ENCODE results near the gene DNAAF5.

DNAAF5 gene

DNA sequence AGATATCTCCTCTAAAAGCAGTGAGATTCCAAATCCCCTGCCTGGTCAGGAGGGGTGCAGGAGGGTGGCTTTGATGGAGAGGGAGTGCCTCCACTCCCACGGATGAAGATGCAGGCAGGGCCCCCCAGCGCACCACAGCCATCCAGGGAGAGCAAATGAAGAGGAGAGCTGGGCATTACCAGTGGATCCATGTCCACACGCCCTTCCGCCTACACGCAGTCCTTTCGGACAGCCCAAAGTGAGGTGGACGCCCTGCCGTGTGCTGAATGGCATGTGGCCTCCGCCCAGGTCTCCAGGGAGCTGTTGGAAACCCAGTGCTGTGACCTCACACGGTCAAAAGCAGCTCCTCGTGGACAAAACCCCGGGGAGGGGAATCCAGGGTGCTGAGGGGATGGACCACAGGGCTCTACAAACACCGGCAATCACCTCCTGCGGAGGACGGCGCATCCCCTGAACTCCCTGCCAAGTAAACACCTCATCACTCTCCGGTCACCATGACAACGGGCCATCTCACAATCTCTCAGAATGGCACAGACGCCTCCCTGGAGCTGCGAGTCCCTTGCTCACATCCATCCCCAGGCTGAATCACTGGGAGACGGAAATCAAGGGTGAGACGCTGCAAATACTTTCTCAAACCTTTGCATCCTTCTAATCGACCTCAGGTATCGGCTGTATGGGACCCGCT is 35.0 kb upstream of the DNAAF5 start:
- Histone ChIP-seq H3F3A (ENCODE audit: low read depth) (no peaks in the 10 kb centered on the region), H3K36me3 (ENCODE audit: insufficient read depth, low read length) (no peaks in the 10 kb centered on the region), H3K9ac (ENCODE audit: low read depth, low read length, poor library complexity, severe bottlenecking) (no peak overlapping the region), H2AFZ (ENCODE audit: low read length) (no peak overlapping the region), H3K4me3 (ENCODE audit: low read length, poor library complexity, severe bottlenecking) (no peak overlapping the region), H3K79me2 (ENCODE audit: insufficient read depth, low read length) (no peaks in the 10 kb centered on the region), H4K20me1 (ENCODE audit: insufficient read depth, low read length, poor library complexity, severe bottlenecking) (no peaks in the 10 kb centered on the region), H3K27me3 (ENCODE audit: insufficient read depth, low read length, poor library complexity, severe bottlenecking) (no peaks in the 10 kb centered on the region), H3K4me1 (ENCODE audit: insufficient read depth, low read length, poor library complexity, severe bottlenecking) (no peaks in the 10 kb centered on the region), H3K4me2 (ENCODE audit: low read depth, low read length, poor library complexity, severe bottlenecking) (no peak overlapping the region), H3K9me3 (ENCODE audit: insufficient read depth, low read depth, low read length) (peaks cover 8% of the 10 kb centered on the region; the same call in 1 of the 2 replicates), H3K9me2 (replicated peaks; ENCODE audit: low read depth, low read length) (no peaks in the 10 kb centered on the region)
- TF ChIP-seq, protein P1, sequence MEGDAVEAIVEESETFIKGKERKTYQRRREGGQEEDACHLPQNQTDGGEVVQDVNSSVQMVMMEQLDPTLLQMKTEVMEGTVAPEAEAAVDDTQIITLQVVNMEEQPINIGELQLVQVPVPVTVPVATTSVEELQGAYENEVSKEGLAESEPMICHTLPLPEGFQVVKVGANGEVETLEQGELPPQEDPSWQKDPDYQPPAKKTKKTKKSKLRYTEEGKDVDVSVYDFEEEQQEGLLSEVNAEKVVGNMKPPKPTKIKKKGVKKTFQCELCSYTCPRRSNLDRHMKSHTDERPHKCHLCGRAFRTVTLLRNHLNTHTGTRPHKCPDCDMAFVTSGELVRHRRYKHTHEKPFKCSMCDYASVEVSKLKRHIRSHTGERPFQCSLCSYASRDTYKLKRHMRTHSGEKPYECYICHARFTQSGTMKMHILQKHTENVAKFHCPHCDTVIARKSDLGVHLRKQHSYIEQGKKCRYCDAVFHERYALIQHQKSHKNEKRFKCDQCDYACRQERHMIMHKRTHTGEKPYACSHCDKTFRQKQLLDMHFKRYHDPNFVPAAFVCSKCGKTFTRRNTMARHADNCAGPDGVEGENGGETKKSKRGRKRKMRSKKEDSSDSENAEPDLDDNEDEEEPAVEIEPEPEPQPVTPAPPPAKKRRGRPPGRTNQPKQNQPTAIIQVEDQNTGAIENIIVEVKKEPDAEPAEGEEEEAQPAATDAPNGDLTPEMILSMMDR (conservative IDR thresholded peaks at IDR 0.05; ENCODE audit: low read length): no peak

DNA sequence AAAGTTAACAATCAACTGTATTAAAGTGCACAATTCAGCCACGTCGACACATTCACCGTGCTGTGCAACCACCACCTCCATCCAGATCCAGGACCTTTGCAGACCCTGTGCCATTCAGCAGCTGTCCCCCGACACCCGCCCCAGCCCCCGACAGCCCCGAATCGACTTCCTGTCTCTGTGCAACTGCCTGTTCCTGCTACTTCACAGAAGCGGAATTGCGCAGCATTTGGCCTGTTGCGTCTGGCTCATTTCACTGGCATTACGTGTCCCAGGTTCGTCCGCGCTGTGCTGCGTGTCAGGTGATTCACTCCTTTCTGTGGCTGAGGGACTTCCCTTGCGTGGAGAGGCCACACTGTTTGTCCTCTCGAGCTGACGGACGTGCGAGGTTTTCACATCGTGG is 33.2 kb upstream of the DNAAF5 start:
- TF ChIP-seq, protein P1 (conservative IDR thresholded peaks at IDR 0.05; ENCODE audit: low read length): no peak
- TF ChIP-seq EZH2phosphoT487 (IDR thresholded peaks at IDR 0.05; ENCODE audit: borderline replicate concordance): no peak
- Histone ChIP-seq H3K36me3 (ENCODE audit: insufficient read depth, low read length) (no peaks in the 10 kb centered on the region), H3K4me2 (ENCODE audit: low read depth, low read length, poor library complexity, severe bottlenecking) (no peak overlapping the region), H2AFZ (ENCODE audit: low read length) (no peak overlapping the region), H3K4me1 (ENCODE audit: insufficient read depth, low read length, poor library complexity, severe bottlenecking) (no peaks in the 10 kb centered on the region), H3K79me2 (ENCODE audit: insufficient read depth, low read length) (no peaks in the 10 kb centered on the region), H3K4me3 (ENCODE audit: low read length, poor library complexity, severe bottlenecking) (no peak overlapping the region), H3K9me3 (ENCODE audit: insufficient read depth, low read depth, low read length) (peaks cover 8% of the 10 kb centered on the region; the same call in 1 of the 2 replicates), H3F3A (ENCODE audit: low read depth) (no peaks in the 10 kb centered on the region), H4K20me1 (ENCODE audit: insufficient read depth, low read length, poor library complexity, severe bottlenecking) (no peaks in the 10 kb centered on the region), H3K9ac (ENCODE audit: low read depth, low read length, poor library complexity, severe bottlenecking) (no peak overlapping the region), H3K27me3 (ENCODE audit: insufficient read depth, low read length, poor library complexity, severe bottlenecking) (no peaks in the 10 kb centered on the region), H3K9me2 (replicated peaks; ENCODE audit: low read depth, low read length) (no peaks in the 10 kb centered on the region)

DNA sequence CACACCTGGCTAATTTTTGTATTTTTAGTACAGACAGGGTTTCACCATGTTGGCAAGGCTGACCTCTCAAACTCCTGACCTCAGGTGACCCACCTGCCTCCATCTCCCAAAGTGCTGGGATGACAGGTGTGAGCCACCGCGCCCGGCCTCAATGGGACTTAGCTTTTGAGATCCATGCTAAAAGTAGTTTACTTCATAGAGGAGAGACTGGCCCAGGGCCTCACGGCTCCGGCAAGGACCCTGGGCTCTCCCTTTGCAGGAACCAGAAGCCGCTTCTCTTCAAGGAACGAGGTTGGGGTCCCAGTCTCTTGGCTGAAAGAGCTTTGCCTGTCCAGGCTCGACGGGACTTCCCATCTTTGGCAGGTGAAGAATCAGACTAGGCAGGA is 30.1 kb upstream of the DNAAF5 start:
- H3K9me3 ChIP-seq (ENCODE audit: insufficient read depth, low read depth, low read length): peaks cover 3% of the 10 kb centered on the region; the same call in 1 of the 2 replicates
- H3F3A ChIP-seq (ENCODE audit: low read depth): no peaks in the 10 kb centered on the region
- H3K4me1 ChIP-seq (ENCODE audit: insufficient read depth, low read length, poor library complexity, severe bottlenecking): no peaks in the 10 kb centered on the region
- no peak overlapping the region for H3K4me3 ChIP-seq (ENCODE audit: low read length, poor library complexity, severe bottlenecking)
- no peaks in the 10 kb centered on the region for H4K20me1 ChIP-seq (ENCODE audit: insufficient read depth, low read length, poor library complexity, severe bottlenecking)
- no peaks in the 10 kb centered on the region for H3K9me2 ChIP-seq (replicated peaks; ENCODE audit: low read depth, low read length)
- no peaks in the 10 kb centered on the region for H3K79me2 ChIP-seq (ENCODE audit: insufficient read depth, low read length)
- H2AFZ ChIP-seq (ENCODE audit: low read length): no peak overlapping the region
- H3K27me3 ChIP-seq (ENCODE audit: insufficient read depth, low read length, poor library complexity, severe bottlenecking): no peaks in the 10 kb centered on the region
- no peak for TF ChIP-seq EZH2phosphoT487 (IDR thresholded peaks at IDR 0.05; ENCODE audit: borderline replicate concordance)
- TF ChIP-seq, protein P1 (conservative IDR thresholded peaks at IDR 0.05; ENCODE audit: low read length): no peak
- H3K9ac ChIP-seq (ENCODE audit: low read depth, low read length, poor library complexity, severe bottlenecking): no peak overlapping the region
- H3K36me3 ChIP-seq (ENCODE audit: insufficient read depth, low read length): no peaks in the 10 kb centered on the region
- H3K4me2 ChIP-seq (ENCODE audit: low read depth, low read length, poor library complexity, severe bottlenecking): no peak overlapping the region
